GM18519 (cell line): Measurements from ENCODE around the gene EIF4H.
"Not testable (repeated sequence)": the region's sequence is repeated elsewhere in the genome, so short reads cannot be mapped to it uniquely, and the experiment has no call there.

ENCODE experiments used
- ATAC-seq: cut with Tn5 transposase; IDR thresholded peaks from one replicate; pipeline ENCODE4 v1.9.1; 2021; ENCODE audit warnings: mild to moderate bottlenecking, moderate library complexity; ENCODE audit not compliant: unreplicated experiment, low FRiP score

Gene EIF4H

GRCh38 chr7:74174606-74175082 lies 488 bp downstream of the EIF4H start:
- ATAC-seq, result peak; percentile 6

DNA sequence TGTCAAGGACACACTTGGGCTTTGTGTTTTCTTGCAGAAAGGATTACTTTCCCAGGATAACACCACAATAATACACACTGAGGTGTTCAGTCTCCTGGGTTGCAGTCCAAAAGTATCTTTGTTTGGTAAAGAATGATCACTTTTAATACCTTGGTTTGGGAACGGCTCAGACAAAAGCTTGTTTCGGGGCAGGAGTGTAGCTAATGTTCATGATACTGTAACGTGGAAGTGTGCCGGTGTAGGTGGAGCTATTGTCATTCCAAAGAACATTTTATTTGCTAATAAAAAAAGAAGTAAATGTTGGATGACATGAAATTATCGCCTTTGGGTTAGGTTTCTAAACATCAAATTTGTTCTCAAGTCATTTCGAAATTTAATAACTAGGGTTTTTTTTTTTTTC lies 1.2 kb downstream of the EIF4H start:
- ATAC-seq, result no peak

DNA sequence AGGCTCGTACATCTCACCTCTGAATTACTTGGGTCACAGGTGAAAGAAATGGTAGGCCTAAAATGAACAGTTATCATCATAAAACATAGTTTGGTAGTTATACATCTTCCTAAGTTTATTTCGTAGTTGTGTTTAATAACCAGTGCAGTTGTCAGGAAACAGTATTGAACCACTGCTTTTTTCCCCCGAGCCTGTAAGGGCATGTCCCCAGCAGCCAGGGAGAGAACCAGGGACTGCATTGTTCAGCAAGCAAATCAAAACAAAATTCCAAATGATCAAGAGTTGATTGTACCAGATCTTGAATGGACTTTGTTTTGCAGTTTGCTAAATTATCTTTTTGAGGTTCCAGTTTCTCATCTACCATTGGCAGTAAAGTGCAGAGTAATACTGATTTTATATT lies 2.4 kb downstream of the EIF4H start:
- no peak for ATAC-seq

GRCh38 chr7:74178632-74179031 lies 4.5 kb downstream of the EIF4H start:
- no peak for ATAC-seq

DNA sequence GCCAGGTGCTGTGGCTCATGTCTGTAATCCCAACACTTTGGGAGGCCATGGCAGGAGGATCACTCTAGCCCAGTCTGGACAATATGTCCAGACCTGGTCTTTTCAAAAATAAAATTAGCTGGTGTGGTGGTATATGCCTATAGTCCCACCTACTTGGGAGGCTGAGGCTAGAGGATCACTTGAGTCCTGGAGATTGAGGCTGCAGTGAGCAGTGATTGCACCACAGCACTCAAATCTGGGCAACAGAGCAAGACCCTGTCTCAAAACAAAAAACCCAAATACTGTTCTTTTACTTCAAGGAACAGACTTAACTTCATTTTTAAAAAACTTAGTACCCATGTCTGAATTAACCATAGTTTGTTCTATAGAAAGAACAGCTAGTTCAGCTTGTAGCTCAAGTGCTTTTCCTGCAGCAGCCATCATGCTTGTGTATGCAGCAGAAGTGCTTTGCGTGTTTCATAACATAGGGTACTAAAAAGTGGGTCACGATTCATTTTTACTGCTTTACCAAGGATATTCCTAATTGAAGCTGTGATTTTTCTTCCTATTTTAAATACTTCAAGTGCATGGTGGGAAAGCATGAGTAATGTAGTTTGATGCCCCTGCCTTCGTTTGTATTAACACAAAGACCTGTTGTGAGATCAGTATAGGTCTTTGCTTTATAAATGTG lies 5.9 kb downstream of the EIF4H start:
- ATAC-seq, result no peak

DNA sequence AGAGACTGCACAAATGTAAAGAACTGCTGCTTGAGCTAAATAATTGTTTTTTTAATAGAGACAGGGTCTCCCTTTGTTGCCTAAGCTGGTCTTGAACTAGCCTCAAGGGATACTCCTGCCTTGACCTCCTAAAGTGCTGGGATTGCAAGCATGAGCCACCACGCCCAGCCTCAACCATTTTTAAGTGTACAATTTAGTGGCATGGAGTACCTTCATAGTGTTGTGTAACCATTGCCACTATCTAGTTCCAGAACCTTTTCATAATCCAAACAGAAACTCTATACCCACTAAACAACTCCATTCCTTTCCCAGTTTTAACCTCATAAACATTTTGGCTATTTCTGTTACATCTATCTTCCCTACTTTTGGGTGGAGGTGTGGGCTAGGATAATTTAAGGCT lies 6.7 kb downstream of the EIF4H start:
- no peak for ATAC-seq

- ATAC-seq, result no peak
Observed at GRCh38 chr7:74181821-74182220, 7.7 kb downstream of the EIF4H start.

DNA sequence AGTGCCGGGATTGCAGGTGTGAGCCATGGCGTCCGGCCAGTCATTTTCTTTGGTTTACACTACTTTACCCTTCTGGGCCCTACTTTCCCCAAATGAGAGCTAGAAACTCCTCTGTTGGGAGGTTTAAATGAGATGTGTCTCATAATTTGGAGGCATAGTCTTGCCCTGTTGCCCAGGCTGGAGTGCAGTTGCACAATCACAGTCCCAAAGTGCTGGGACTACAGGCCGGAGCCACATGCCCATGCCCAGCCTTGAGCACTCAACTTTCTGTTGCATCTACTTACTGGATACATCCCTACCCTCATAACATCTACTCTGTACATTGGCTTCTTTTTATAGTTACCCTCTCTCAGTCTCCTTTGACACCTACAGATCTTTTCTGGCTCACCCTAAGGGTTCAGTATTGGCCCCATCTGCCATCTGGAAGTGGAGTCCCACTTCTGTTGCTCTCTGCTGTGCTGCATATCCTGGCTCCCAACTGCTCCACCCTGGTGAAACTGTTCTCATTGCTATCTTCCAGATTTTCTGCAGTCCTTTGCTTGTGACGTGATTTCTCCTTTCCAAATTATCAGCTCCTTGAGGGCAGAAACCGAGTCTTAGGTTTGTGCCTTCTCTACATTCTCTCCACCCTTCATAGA lies 8.4 kb downstream of the EIF4H start:
- ATAC-seq, result no peak

DNA sequence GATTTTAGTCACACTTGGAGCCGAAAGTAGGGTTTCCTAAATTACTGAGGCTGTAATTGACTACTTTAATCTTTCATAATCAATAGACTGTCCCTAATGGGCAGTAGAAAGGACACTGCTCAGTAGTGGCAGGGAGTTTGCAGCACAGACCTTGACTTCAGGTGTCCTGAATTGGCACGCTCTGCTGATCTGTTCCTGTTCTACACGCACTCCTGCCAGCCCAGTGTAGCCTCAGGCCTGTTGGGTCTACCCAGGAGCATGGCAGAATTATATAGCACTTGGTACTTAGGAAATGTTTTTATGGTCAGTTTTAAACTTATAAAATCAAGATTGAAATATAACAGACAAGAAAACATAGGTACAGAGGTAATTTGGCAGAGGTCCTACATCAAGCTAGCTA lies 9.0 kb downstream of the EIF4H start:
- ATAC-seq, result no peak

- no peak for ATAC-seq
Observed at GRCh38 chr7:74183653-74184450, 9.7 kb downstream of the EIF4H start.

DNA sequence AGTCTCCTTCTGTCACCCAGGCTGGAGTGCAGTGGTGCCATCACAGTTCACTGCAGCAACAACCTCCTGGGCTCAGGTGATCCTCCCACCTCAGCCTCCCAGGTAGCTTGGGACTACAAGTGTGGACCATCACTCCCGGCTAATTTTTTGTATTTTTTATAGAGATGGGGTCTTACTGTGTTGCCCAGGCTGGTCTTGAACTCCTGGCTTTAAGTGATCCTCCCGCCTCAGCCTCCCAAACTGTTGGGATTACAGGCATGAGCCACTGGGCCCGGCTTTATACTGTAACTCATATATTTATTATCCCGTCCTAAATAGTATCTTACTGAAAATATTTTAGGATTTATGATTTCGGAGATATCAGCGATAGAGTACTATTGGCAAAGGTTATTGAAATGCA lies 10.9 kb downstream of the EIF4H start:
- ATAC-seq, result no peak

GRCh38 chr7:74185636-74186035 lies 11.5 kb downstream of the EIF4H start:
- ATAC-seq, result no peak

GRCh38 chr7:74187915-74188675 lies 13.9 kb downstream of the EIF4H start:
- ATAC-seq, result no peak

DNA sequence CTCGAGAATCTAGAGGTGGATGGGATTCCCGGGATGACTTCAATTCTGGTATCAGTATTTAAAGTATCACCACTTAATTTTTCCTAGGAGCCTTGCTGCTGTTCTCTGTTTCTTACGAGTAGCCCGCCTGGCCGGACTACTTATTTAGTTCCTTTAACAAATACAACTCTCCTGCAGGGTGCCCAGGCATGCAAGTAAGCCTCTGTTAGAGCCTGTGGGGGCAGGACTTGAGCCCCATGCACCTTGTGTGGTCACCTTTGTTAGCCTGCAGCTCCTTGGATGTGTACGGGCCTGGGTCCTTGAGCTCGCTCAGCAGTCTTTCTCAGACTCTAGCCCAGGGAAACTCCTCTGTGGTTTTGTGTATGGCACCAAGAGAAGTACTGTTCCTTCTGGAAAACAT lies 16.1 kb downstream of the EIF4H start:
- no peak for ATAC-seq

DNA sequence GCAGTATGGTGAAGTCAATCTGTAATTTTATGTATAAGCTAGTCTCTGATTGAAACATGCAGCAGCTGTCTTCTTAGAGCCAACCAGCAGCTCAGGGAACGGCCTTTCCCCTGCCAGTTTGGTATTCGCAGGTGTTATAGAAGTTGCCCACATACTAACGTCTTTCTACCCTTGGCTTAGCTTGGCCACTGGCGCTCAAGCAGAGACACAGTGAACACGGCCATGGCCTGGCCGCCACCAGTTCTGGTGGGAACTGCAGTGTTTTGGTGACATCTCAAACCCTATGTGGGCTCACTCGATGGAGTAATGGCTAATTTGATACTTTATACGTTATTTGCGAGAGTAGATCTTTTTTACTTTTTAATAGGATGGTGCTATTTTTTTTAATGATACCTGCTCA lies 17.1 kb downstream of the EIF4H start:
- no peak for ATAC-seq

DNA sequence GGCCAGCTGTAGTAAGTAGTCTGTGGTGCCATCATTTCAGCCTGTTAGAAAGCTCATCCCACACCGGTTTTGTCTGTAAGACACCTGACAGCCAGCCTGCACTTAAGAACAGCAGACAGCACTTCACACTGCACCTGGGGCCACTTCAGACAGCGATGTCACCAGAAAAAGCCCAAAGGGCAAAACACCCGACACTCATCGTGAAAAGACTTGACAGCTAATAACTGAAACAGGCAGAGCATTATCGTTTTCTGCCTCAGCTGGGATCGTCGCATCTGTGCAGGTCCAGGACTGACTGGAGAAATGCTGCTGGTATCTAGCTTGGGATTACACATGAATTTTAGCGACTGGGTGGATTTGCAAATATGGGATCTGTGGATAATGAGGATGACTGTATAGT lies 18.9 kb downstream of the EIF4H start:
- no peak for ATAC-seq

DNA sequence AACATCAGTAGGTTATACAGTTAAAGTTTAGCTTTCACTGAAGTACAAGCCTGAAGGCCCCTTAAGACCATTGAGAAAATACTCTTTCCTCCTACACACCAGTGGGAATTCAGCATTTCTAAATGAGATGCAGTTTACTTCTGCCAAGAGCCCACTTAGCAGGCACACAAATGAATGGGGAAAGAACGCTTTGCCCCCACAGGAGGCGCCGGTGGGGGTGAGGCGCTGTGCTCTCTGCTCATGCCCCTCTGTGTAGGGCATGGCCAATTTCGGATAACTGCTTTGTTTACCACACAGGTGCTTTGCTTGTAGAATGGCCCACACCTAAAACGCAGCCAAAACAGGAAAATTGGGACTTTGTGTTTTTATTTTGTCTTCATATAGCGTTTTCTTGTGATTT lies 19.8 kb downstream of the EIF4H start:
- no peak for ATAC-seq

DNA sequence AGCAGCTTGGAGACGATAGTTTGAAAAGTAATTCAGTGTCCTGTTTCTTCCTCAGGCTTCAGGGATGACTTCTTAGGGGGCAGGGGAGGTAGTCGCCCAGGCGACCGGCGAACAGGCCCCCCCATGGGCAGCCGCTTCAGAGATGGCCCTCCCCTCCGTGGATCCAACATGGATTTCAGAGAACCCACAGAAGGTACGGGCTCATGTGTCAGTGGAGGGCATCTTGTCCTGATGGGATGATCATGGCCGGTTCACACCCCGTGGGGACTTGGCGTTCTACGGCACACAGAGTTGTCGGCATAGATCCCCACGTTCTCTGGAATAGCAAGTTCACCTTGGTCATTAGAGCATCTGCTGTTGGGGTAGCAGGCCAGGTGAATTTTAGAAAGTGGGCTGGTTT lies 20.5 kb downstream of the EIF4H start:
- ATAC-seq, result no peak

DNA sequence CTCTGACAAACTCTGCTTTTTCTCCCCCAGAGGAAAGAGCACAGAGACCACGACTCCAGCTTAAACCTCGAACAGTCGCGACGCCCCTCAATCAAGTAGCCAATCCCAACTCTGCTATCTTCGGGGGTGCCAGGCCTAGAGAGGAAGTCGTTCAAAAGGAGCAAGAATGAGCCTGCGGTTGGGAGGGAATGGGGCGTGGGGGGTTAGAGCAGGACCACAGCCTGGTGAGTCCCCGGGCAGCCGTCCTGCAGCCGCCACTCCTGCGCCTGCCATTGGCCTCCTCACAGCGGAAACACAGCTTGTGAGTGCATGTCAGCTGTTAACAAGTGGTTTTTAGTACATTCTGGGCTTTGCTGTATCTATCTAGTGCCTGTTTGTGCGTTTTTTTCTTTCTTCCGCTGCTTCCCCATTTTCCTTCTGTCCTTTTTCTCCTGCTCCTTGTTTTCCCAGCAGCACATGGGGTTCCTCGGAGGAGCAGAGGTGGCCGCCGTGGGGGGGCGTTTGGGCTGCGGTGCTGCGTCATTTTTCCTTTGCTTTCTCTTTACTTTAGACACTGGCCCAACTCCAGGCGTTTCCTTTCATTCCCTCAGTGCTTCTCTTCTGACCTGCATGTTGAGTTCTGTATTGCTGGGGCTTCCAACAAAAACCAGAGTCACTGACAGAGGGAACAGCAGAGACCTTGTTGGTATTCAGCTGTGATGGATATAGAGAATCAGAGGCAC lies 21.1 kb downstream of the EIF4H start:
- ATAC-seq, result not testable (repeated sequence)

DNA sequence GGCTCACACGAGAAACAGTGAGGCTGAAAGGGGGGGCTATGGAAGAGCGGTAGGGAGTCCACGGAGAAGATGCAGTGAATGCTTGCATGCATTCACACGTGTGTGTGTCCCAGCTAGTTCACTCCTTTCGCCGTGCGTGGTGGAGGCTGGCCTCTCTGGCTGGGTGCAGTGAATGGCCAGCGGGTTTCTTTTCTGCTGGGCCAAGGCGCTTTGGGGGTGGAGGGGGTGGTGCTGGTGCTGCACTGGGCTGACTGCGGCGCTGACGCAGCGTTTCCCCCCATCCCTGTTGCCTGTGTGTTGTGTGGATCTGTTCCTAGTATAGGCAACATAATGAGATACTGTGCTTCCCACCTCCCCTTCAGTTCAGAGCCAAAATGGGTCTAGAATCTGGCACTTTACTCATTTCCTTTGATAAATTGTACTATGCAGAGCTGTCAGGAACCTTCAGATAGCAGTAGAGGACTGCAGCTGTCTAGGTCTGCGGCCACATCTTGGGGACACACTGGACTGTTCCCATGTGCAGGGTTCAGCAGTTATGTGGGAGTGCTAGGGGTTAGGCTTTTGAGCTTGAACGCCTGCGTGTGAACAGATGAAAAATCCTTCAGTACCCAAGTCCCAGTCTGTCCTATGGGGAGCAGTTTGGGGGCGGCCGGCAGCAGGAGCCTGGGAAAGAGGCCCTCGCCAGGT lies 22.0 kb downstream of the EIF4H start:
- not testable (repeated sequence) for ATAC-seq
